ENCODE results near the gene GPC6.

- TF ChIP-seq CTCF (IDR thresholded peaks at IDR 0.05 in 8 of 11, conservative IDR thresholded peaks at IDR 0.05 in 3 of 11) (no peak), POLR2A (IDR thresholded peaks at IDR 0.05) (no peak)
Observed at GRCh38 chr13:93307136-93307535, 80.5 kb downstream of the GPC6 start.
